Gastrocnemius medialis (tissue), 4 donors: Measurements from ENCODE around the gene TBC1D10A. TPM values are rescaled to one million over a fixed set of nuclear protein-coding genes. Genes with fewer than 3 reads are reported as not detected.

ENCODE experiments used
- ATAC-seq, 2 donors: fragments of 150-250 bp; one replicate each; pipeline ENCODE4 v1.9.1; 2016
- DNase-seq, 2 donors: peaks; one replicate each; pipeline ENCODE4 v3.0.0-alpha.2; 2019
- H3K27ac ChIP-seq, 4 donors: fragments of 200-600 bp; sonication (generic); 1 replicate in 1 of 4; 2 replicates in 3 of 4; pipeline ENCODE4 v1.5.1; 2016 to 2018; ENCODE audit warnings: mild to moderate bottlenecking in 2 of 4, moderate library complexity in 1 of 4
- H3K27me3 ChIP-seq, 3 donors: fragments of 200-600 bp; sonication (generic) in 2 of 3; 1 replicate in 1 of 3; 2 replicates in 2 of 3; pipeline versions ENCODE4 v1.5.1 to v1.6.0; 2016 to 2019; ENCODE audit warnings: mild to moderate bottlenecking in 1 of 3, moderate library complexity in 1 of 3
- H3K36me3 ChIP-seq, 2 donors: fragments of 200-600 bp; sonication (generic) in 1 of 2; one replicate each; pipeline ENCODE4 v1.5.1; 2017 to 2018
- H3K4me1 ChIP-seq, 2 donors: fragments of 200-600 bp; sonication (generic) in 1 of 2; one replicate each; pipeline ENCODE4 v1.5.1; 2016 to 2017; ENCODE audit warnings: mild to moderate bottlenecking in 2 of 2
- H3K4me3 ChIP-seq, 4 donors: fragments of 200-600 bp; sonication (generic) in 3 of 4; 1 replicate in 1 of 4; 2 replicates in 3 of 4; pipeline ENCODE4 v1.5.1; 2016 to 2019; ENCODE audit warnings: mild to moderate bottlenecking in 2 of 4
- H3K9me3 ChIP-seq, 3 donors: fragments of 200-600 bp; sonication (generic) in 2 of 3; 1 replicate in 1 of 3; 2 replicates in 2 of 3; pipeline ENCODE4 v1.5.1; 2016 to 2019
- CTCF ChIP-seq, 5 experiments: fragments of 450-650 bp in 3 of 5; fragments of 200-600 bp in 2 of 5; sonication (generic) in 2 of 5; IDR thresholded peaks in 4 of 5; conservative IDR thresholded peaks in 1 of 5; 1 replicate in 4 of 5; 2 replicates in 1 of 5; pipeline ENCODE4 v1.5.1; 2016 to 2019; ENCODE audit warnings: antibody characterized with exemption in 5 of 5, mild to moderate bottlenecking in 3 of 5, moderate library complexity in 3 of 5
- POLR2A ChIP-seq, 2 donors: fragments of 450-650 bp; IDR thresholded peaks; one replicate each; pipeline ENCODE4 v1.6.1; 2017; ENCODE audit warnings: antibody characterized with exemption in 2 of 2, mild to moderate bottlenecking in 2 of 2, moderate library complexity in 2 of 2
- in situ Hi-C, 4 donors: fragments of 200-750 bp; cut with MboI; loops; one replicate each; pipeline versions ENCODE4 v1.15.0 to v1.8.0; 2017; ENCODE audit warnings: low sequenced_read_pairs in 4 of 4
- intact Hi-C: fragments of 100-400 bp; cut with DNase I; formaldehyde crosslinking; loops from one replicate; pipeline ENCODE4 v1.15.1; 2023; ENCODE audit warnings: low total_unique reads
- total RNA-seq, 4 donors: library from RNA; depleted of rRNA; stranded (reverse); fragments of >200 nt; gene quantifications; one replicate each; pipeline versions ENCODE4 v1.1.0 to v1.2.3, GENCODE V29; 2016

The TBC1D10A gene
- total RNA-seq, 4 donors from 2014 or later, result 4.1 to 9.6 (median 6.2) TPM

- intact Hi-C loops (no loop called here), in situ Hi-C loops (loop anchor here in 1 of 4 donors (10.0 kb wide), 1 partner anchor 67 kb away; no protein-coding TSS in a partner anchor)
- DNase-seq (no peak), ATAC-seq (no peak)
- Histone ChIP-seq H3K27me3 (no peaks in the 10 kb centered on the region), H3K9me3 (no peaks in the 10 kb centered on the region), H3K27ac (peak overlapping the region in 1 of 4 donors; percentile 16), H3K4me1 (peaks cover 15 to 18% of the 10 kb centered on the region in 2 donors), H3K4me3 (no peak overlapping the region), H3K36me3 (peaks cover 0 to 19% of the 10 kb centered on the region in 2 donors)
- TF ChIP-seq POLR2A (IDR thresholded peaks at IDR 0.05) (no peak), CTCF (IDR thresholded peaks at IDR 0.05 in 4 of 5, conservative IDR thresholded peaks at IDR 0.05 in 1 of 5) (no peak)
Measured at GRCh38 chr22:30297991-30298701, 28.6 kb downstream of the TBC1D10A start.

- in situ Hi-C loops, result loop anchor here in 1 of 4 donors (10.0 kb wide), 1 partner anchor 67 kb away; no protein-coding TSS in a partner anchor
- H3K36me3 ChIP-seq, result peaks cover 0 to 19% of the 10 kb centered on the region in 2 donors
- no peaks in the 10 kb centered on the region for H3K27me3 ChIP-seq
- no peak for ATAC-seq
- intact Hi-C loops, result no loop called here
- TF ChIP-seq CTCF (IDR thresholded peaks at IDR 0.05 in 4 of 5, conservative IDR thresholded peaks at IDR 0.05 in 1 of 5) (no peak), POLR2A (IDR thresholded peaks at IDR 0.05) (no peak)
- no peak overlapping the region for H3K4me3 ChIP-seq
- H3K4me1 ChIP-seq, result peaks cover 11 to 16% of the 10 kb centered on the region in 2 donors
- no peak overlapping the region for H3K27ac ChIP-seq
- no peaks in the 10 kb centered on the region for H3K9me3 ChIP-seq
- DNase-seq, result no peak
Measured at GRCh38 chr22:30297276-30297990, 29.3 kb downstream of the TBC1D10A start.

- Histone ChIP-seq H3K27me3 (no peaks in the 10 kb centered on the region), H3K9me3 (no peaks in the 10 kb centered on the region), H3K4me3 (no peak overlapping the region), H3K36me3 (peaks cover 0 to 19% of the 10 kb centered on the region in 2 donors), H3K4me1 (peaks cover 7 to 14% of the 10 kb centered on the region in 2 donors), H3K27ac (no peak overlapping the region)
- no peak for TF ChIP-seq POLR2A (IDR thresholded peaks at IDR 0.05)
- no peak for TF ChIP-seq CTCF (IDR thresholded peaks at IDR 0.05 in 4 of 5, conservative IDR thresholded peaks at IDR 0.05 in 1 of 5)
- in situ Hi-C loops (loop anchor here in 1 of 4 donors (10.0 kb wide), 1 partner anchor 68 kb away; no protein-coding TSS in a partner anchor), intact Hi-C loops (no loop called here)
- ATAC-seq (no peak), DNase-seq (no peak)
Measured at GRCh38 chr22:30296833-30297232, 29.9 kb downstream of the TBC1D10A start.

GRCh38 chr22:30296324-30296723 is 30.4 kb downstream of the TBC1D10A start:
- H3K36me3 ChIP-seq, result peaks cover 0 to 19% of the 10 kb centered on the region in 2 donors
- no peak overlapping the region for H3K27ac ChIP-seq
- TF ChIP-seq CTCF (IDR thresholded peaks at IDR 0.05 in 4 of 5, conservative IDR thresholded peaks at IDR 0.05 in 1 of 5) (no peak), POLR2A (IDR thresholded peaks at IDR 0.05) (no peak)
- ATAC-seq (no peak), DNase-seq (no peak)
- no peak overlapping the region for H3K4me3 ChIP-seq
- intact Hi-C loops, result no loop called here
- in situ Hi-C loops, result loop anchor here in 1 of 4 donors (10.0 kb wide), 1 partner anchor 68 kb away; no protein-coding TSS in a partner anchor
- no peaks in the 10 kb centered on the region for H3K27me3 ChIP-seq
- peaks cover 6 to 14% of the 10 kb centered on the region in 2 donors for H3K4me1 ChIP-seq
- H3K9me3 ChIP-seq, result no peaks in the 10 kb centered on the region
